Liver (tissue), 9 donors: Measurements from ENCODE around the gene NOS1AP. TPM values are rescaled to one million over a fixed set of nuclear protein-coding genes. Genes with fewer than 3 reads are reported as not detected.

Source experiments
- DNase-seq: peaks from one replicate; pipeline ENCODE4 v3.0.0-alpha.2; 2017; ENCODE audit warnings: low spot score
- H3K27ac ChIP-seq, 2 donors: one replicate each; pipeline ENCODE4 v1.7.0; 2013; ENCODE audit warnings: inconsistent platforms in 2 of 2, low read length in 2 of 2, control low read depth in 1 of 2, low read depth in 1 of 2, mild to moderate bottlenecking in 1 of 2
- H3K27me3 ChIP-seq, 4 donors: one replicate each; pipeline versions ENCODE4 v1.6.1 to v1.7.0; 2013; ENCODE audit warnings: low read length in 3 of 4, inconsistent platforms in 1 of 4, mild to moderate bottlenecking in 1 of 4, moderate library complexity in 1 of 4; ENCODE audit not compliant: control insufficient read depth in 4 of 4, insufficient read depth in 4 of 4
- H3K36me3 ChIP-seq, 4 donors: one replicate each; pipeline versions ENCODE4 v1.6.1 to v1.7.0; 2013; ENCODE audit warnings: low read length in 3 of 4, mild to moderate bottlenecking in 3 of 4, low read depth in 1 of 4, moderate library complexity in 1 of 4; ENCODE audit not compliant: control insufficient read depth in 4 of 4, insufficient read depth in 3 of 4
- H3K4me1 ChIP-seq, 4 donors: one replicate each; pipeline versions ENCODE4 v1.6.1 to v1.7.0; 2013; ENCODE audit warnings: low read length in 3 of 4, mild to moderate bottlenecking in 3 of 4, moderate library complexity in 1 of 4; ENCODE audit not compliant: control insufficient read depth in 4 of 4, insufficient read depth in 4 of 4
- H3K4me3 ChIP-seq, 3 donors: one replicate each; pipeline versions ENCODE4 v1.6.1 to v1.7.0; 2013; ENCODE audit warnings: low read length in 3 of 3, control low read depth in 1 of 3, low read depth in 1 of 3, mild to moderate bottlenecking in 1 of 3
- H3K9ac ChIP-seq, 2 donors: one replicate each; pipeline ENCODE4 v1.7.0; 2013; ENCODE audit warnings: low read length in 2 of 2, mild to moderate bottlenecking in 2 of 2, moderate library complexity in 2 of 2, control low read depth in 1 of 2, low read depth in 1 of 2
- H3K9me3 ChIP-seq, 4 donors: one replicate each; pipeline versions ENCODE4 v1.6.1 to v1.7.0; 2013; ENCODE audit warnings: low read length in 3 of 4; ENCODE audit not compliant: control insufficient read depth in 4 of 4
- ATF3 ChIP-seq: IDR thresholded peaks from 2 replicates; pipeline ENCODE4 v1.6.1; 2016; ENCODE audit warnings: antibody characterized with exemption
- CTCF ChIP-seq: fragments of 150-350 bp; IDR thresholded peaks from 2 replicates; pipeline ENCODE4 v1.5.1; 2017; ENCODE audit warnings: improper control_type of control experiment, low read depth, low read length; ENCODE audit not compliant: missing input control
- EGR1 ChIP-seq, 2 donors: IDR thresholded peaks; 2 replicates each; pipeline ENCODE4 v1.6.1; 2016 to 2018; ENCODE audit warnings: antibody characterized with exemption in 2 of 2, low read depth in 2 of 2
- FOXA1 ChIP-seq: IDR thresholded peaks from 2 replicates; pipeline ENCODE4 v1.6.1; 2016; ENCODE audit warnings: antibody characterized with exemption
- FOXA2 ChIP-seq: IDR thresholded peaks from 2 replicates; pipeline ENCODE4 v1.6.1; 2016; ENCODE audit warnings: antibody characterized with exemption
- JUND ChIP-seq, 2 donors: IDR thresholded peaks; 2 replicates each; pipeline ENCODE4 v1.6.1; 2016; ENCODE audit warnings: antibody characterized with exemption in 2 of 2
- MAX ChIP-seq: IDR thresholded peaks from 2 replicates; pipeline ENCODE4 v1.6.1; 2016; ENCODE audit warnings: antibody characterized with exemption
- NR2F2 ChIP-seq: IDR thresholded peaks from 2 replicates; pipeline ENCODE4 v1.6.1; 2016; ENCODE audit warnings: antibody characterized with exemption
- RAD21 ChIP-seq, 2 donors: IDR thresholded peaks; 2 replicates each; pipeline ENCODE4 v1.6.1; 2016; ENCODE audit warnings: antibody characterized with exemption in 2 of 2, mild to moderate bottlenecking in 2 of 2
- REST ChIP-seq: IDR thresholded peaks from 2 replicates; pipeline ENCODE4 v1.6.1; 2016; ENCODE audit warnings: antibody characterized with exemption, mild to moderate bottlenecking
- RXRA ChIP-seq, 2 donors: IDR thresholded peaks; 2 replicates each; pipeline ENCODE4 v1.6.1; 2017 to 2018; ENCODE audit warnings: antibody characterized with exemption in 2 of 2, mild to moderate bottlenecking in 1 of 2
- SP1 ChIP-seq: IDR thresholded peaks from 2 replicates; pipeline ENCODE4 v1.6.1; 2018; ENCODE audit warnings: antibody characterized with exemption, mild to moderate bottlenecking
- TAF1 ChIP-seq: conservative IDR thresholded peaks from 2 replicates; pipeline ENCODE4 v1.6.1; 2016; ENCODE audit warnings: antibody characterized with exemption, mild to moderate bottlenecking
- YY1 ChIP-seq: IDR thresholded peaks from 2 replicates; pipeline ENCODE4 v1.6.1; 2016; ENCODE audit warnings: antibody characterized with exemption, mild to moderate bottlenecking
- ZBTB33 ChIP-seq: IDR thresholded peaks from 2 replicates; pipeline ENCODE4 v1.6.1; 2016; ENCODE audit warnings: antibody characterized with exemption
- WGBS: extraction: QIAGEN DNeasy Blood & Tissue Kit; methylation state at CpG from one replicate; pipeline ENCODE4 v1.1.7; 2013; 5-methylcytosine and 5-hydroxymethylcytosine counted together
- polyA plus RNA-seq, 2 donors: library from polyadenylated mRNA; stranded (reverse) in 1 of 2; unstranded in 1 of 2; fragments of 200-250 nt in 1 of 2; fragments of >200 nt in 1 of 2; fragmentation: Nextera tagmentation in 1 of 2; extraction: Ambion mirVana in 1 of 2; gene quantifications; one replicate each; pipeline versions ENCODE4 v1.2.1 to v1.2.3, GENCODE V29; 2013 to 2015
- total RNA-seq, 2 donors: library from RNA; depleted of rRNA; stranded (reverse); fragments of >200 nt; gene quantifications; one replicate each; pipeline ENCODE4 v1.2.3, GENCODE V29; 2014
- donor health status: healthy.
- donor health status: healthy.
- donor health status: healthy.
- donor health status: healthy.
- donor health status: healthy.

NOS1AP gene
- total RNA-seq (10 to 100 TPM in 1 of 2 donors, 1 to 10 TPM in 1; 1.4 to 13.0 TPM), polyA plus RNA-seq (1 to 10 TPM; 3.5 to 5.5 TPM)

GRCh38 chr1:162069334-162070093 lies at the start of gene NOS1AP:
Gene NOS1AP (plus strand): TSS chr1:162069691. CDS start chr1:162070178, 487 bp downstream.
- H3K9ac ChIP-seq, result peak within 1 kb of the TSS; percentile 29 to 85
- H3K4me3 ChIP-seq, result peak within 1 kb of the TSS; percentile 71 to 96 (median 92)
- H3K9me3 ChIP-seq, result no peaks in the 10 kb centered on the region
- TF ChIP-seq RAD21 (IDR thresholded peaks at IDR 0.05) (peak; percentile 17 to 19), ZBTB33 (no peak), SP1 (peak; percentile 15), EGR1 (IDR thresholded peaks at IDR 0.05; ENCODE audit: low read depth in 2 of 2) (peak in 1 of 2 donors; percentile 86)
- H3K27me3 ChIP-seq, result no peaks in the 10 kb centered on the region
- peak within 1 kb of the TSS; percentile 79 to 82 for H3K27ac ChIP-seq
- H3K36me3 ChIP-seq, result no peaks in the 10 kb centered on the region
- H3K4me1 ChIP-seq, result peaks cover 3 to 28% (median 26%) of the 10 kb centered on the region in 4 donors
- peak; percentile 83 for DNase-seq
- under 1% methylated on average over 95 of the region's 95 CpGs for WGBS

- TF ChIP-seq JUND (IDR thresholded peaks at IDR 0.05), result no peak
- TF ChIP-seq FOXA1, result no peak
- TF ChIP-seq YY1, result no peak
- no peak for TF ChIP-seq MAX
- TF ChIP-seq CTCF, result no peak
- TF ChIP-seq REST, result no peak
- TF ChIP-seq TAF1, result no peak
- no peak for TF ChIP-seq SP1
- TF ChIP-seq EGR1 (IDR thresholded peaks at IDR 0.05; ENCODE audit: low read depth in 2 of 2), result no peak
- TF ChIP-seq ATF3, result no peak
- TF ChIP-seq FOXA2, result no peak
- no peak for TF ChIP-seq RAD21 (IDR thresholded peaks at IDR 0.05)
- no peak for TF ChIP-seq RXRA (IDR thresholded peaks at IDR 0.05)
- TF ChIP-seq NR2F2, result no peak
- Histone ChIP-seq H3K9me3 (peaks cover 0 to 2% (median 0%) of the 10 kb centered on the region in 4 donors), H3K4me3 (no peak overlapping the region), H3K36me3 (no peaks in the 10 kb centered on the region), H3K4me1 (peaks cover 3 to 17% (median 14%) of the 10 kb centered on the region in 4 donors), H3K9ac (no peak overlapping the region), H3K27ac (no peak overlapping the region), H3K27me3 (peaks cover 0 to 6% (median under 1%) of the 10 kb centered on the region in 4 donors)
- WGBS, result 66% methylated on average over 2 of the region's 2 CpGs
- DNase-seq, result no peak
Observed at GRCh38 chr1:162020150-162020549, 49.3 kb upstream of the NOS1AP start.
